Measurements from ENCODE around the gene ANAPC4. TPM values are rescaled to one million over a fixed set of nuclear protein-coding genes. Genes with fewer than 3 reads are reported as not detected.

The ANAPC4 gene
- total and polyA plus RNA-seq, 2 experiments from 2014 or later = 19.7 to 22.0 TPM

DNA sequence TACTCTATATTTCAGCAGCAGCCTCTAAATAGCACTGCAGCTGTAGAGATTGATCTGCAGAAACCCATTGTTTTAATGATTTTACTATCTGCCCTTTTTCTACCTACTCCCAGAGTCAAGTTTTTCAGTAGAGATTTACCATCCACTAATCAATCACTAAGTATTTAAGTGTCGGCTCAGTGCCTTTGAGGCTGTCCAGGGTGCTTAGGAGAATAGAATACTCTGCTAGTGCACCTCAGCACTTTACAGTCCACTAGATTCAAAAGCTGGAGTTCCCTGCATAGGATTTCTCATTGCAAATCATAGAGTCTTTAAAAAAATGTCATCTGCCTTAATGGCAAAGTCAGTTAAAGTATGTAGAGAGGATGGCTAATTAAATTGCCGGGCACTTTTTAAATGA is 29.6 kb upstream of the ANAPC4 start:
- no peaks in the 10 kb centered on the region for H4K20me1 ChIP-seq (ENCODE audit: insufficient read depth)
- H3K4me2 ChIP-seq (ENCODE audit: unreplicated experiment) = no peak overlapping the region
- no peak for DNase-seq
- 92 to 100% methylated on average over 2 of the region's 2 CpGs for WGBS, 2 experiments (ENCODE audit: low coverage in 1 of 2, low lambda C conversion rate in 2 of 2, missing lambda C conversion rate in 2 of 2)
- H3K79me2 ChIP-seq (ENCODE audit: insufficient read depth) = no peaks in the 10 kb centered on the region
- no peak overlapping the region for H3K27ac ChIP-seq
- no peaks in the 10 kb centered on the region for H3K36me3 ChIP-seq (ENCODE audit: low read depth)
- TF ChIP-seq EZH2phosphoT487 (IDR thresholded peaks at IDR 0.05; ENCODE audit: insufficient read depth, low read depth) = no peak
- no peak for TF ChIP-seq EZH2 (IDR thresholded peaks at IDR 0.05; ENCODE audit: insufficient read depth, poor library complexity, severe bottlenecking)
- H3K4me1 ChIP-seq (ENCODE audit: insufficient read depth) = peaks cover 19% of the 10 kb centered on the region
- in situ Hi-C loops (cut with MboI) = no loop called here
- H3K9ac ChIP-seq = no peak overlapping the region
- peaks cover 9% of the 10 kb centered on the region for H3F3A ChIP-seq (ENCODE audit: insufficient read depth)
- H3K9me3 ChIP-seq (ENCODE audit: low read depth) = no peaks in the 10 kb centered on the region
- H3K9me2 ChIP-seq (ENCODE audit: insufficient read depth) = no peaks in the 10 kb centered on the region
- H3K4me3 ChIP-seq = no peak overlapping the region
- no peak overlapping the region for H2AFZ ChIP-seq
- H3K27me3 ChIP-seq (replicated peaks; ENCODE audit: insufficient read depth) = no peaks in the 10 kb centered on the region

DNA sequence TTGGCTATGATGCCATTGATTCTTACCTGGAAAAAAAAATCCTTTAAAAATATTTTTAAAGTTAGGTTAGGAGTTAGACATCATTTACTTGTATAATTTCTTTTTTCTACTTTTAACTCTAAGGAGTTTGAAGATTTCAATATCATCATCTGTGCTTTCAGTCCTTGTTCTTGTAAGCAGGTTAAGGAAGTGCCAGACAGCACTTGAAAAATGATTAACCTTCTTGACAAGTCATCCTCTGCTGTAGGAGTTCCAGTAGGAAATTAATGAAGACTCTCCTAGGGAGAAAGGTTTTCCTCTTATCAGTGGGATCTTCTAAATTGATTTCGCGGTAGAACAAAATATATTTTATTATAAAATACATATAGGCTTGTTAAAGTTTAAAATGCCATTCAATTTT is 29.1 kb upstream of the ANAPC4 start:
- H3K9me3 ChIP-seq (ENCODE audit: low read depth) = no peaks in the 10 kb centered on the region

DNA sequence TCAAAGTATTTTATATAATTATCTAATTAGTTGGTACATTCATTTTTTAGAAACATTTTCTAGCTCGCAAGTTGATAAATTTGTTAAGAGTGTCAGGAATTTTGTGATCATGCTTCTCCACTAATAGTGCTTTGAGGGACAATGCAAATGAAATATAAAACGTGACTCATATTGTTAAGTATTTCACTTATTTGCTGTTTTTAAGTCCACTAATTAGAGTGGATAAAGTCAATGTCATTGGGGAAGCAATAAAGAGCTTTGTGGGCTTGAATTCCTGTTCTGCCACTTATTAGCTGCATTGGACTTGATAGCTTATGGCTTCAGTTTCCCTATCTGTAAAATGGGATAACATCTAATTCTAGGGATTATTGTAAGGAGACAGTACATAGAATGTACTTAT is 26.5 kb upstream of the ANAPC4 start:
- Histone ChIP-seq H4K20me1 (ENCODE audit: insufficient read depth) (no peaks in the 10 kb centered on the region), H3K9ac (no peak overlapping the region), H3K4me1 (ENCODE audit: insufficient read depth) (peaks cover 14% of the 10 kb centered on the region), H3K4me3 (no peak overlapping the region), H3K36me3 (ENCODE audit: low read depth) (0 out of 2 replicates have a peak, but pooled peaks cover 4% of the 10 kb centered on the region), H3K27me3 (replicated peaks; ENCODE audit: insufficient read depth) (no peaks in the 10 kb centered on the region), H3K27ac (no peak overlapping the region), H3K9me3 (ENCODE audit: low read depth) (no peaks in the 10 kb centered on the region), H3K4me2 (ENCODE audit: unreplicated experiment) (no peak overlapping the region), H3F3A (ENCODE audit: insufficient read depth) (peaks cover 9% of the 10 kb centered on the region), H3K79me2 (ENCODE audit: insufficient read depth) (no peaks in the 10 kb centered on the region), H2AFZ (no peak overlapping the region), H3K9me2 (ENCODE audit: insufficient read depth) (no peaks in the 10 kb centered on the region)
- DNase-seq = no peak
- TF ChIP-seq EZH2 (IDR thresholded peaks at IDR 0.05; ENCODE audit: insufficient read depth, poor library complexity, severe bottlenecking) (no peak), EZH2phosphoT487 (IDR thresholded peaks at IDR 0.05; ENCODE audit: insufficient read depth, low read depth) (no peak)
- in situ Hi-C loops (cut with MboI) = loop anchor here (25.0 kb wide), 2 partner anchors 163 to 338 kb away; no protein-coding TSS in a partner anchor
- 56 to 70% methylated on average over 2 of the region's 2 CpGs for WGBS, 2 experiments (ENCODE audit: low coverage in 1 of 2, low lambda C conversion rate in 2 of 2, missing lambda C conversion rate in 2 of 2)

More for the DNA sequence above, 29.1 kb upstream of the ANAPC4 start:
- Histone ChIP-seq H3K4me2 (ENCODE audit: unreplicated experiment) (no peak overlapping the region), H3K4me3 (no peak overlapping the region), H3K9me2 (ENCODE audit: insufficient read depth) (no peaks in the 10 kb centered on the region), H3K27ac (no peak overlapping the region), H3K36me3 (ENCODE audit: low read depth) (no peaks in the 10 kb centered on the region), H3K4me1 (ENCODE audit: insufficient read depth) (peaks cover 22% of the 10 kb centered on the region), H4K20me1 (ENCODE audit: insufficient read depth) (no peaks in the 10 kb centered on the region), H3K9ac (no peak overlapping the region), H3K79me2 (ENCODE audit: insufficient read depth) (no peaks in the 10 kb centered on the region), H2AFZ (no peak overlapping the region), H3K27me3 (replicated peaks; ENCODE audit: insufficient read depth) (no peaks in the 10 kb centered on the region), H3F3A (ENCODE audit: insufficient read depth) (peaks cover 9% of the 10 kb centered on the region)
- in situ Hi-C loops (cut with MboI) = no loop called here
- TF ChIP-seq EZH2phosphoT487 (IDR thresholded peaks at IDR 0.05; ENCODE audit: insufficient read depth, low read depth) (no peak), EZH2 (IDR thresholded peaks at IDR 0.05; ENCODE audit: insufficient read depth, poor library complexity, severe bottlenecking) (no peak)
- WGBS, 2 experiments (ENCODE audit: low coverage in 1 of 2, low lambda C conversion rate in 2 of 2, missing lambda C conversion rate in 2 of 2) = 100% methylated on average over 2 of the region's 2 CpGs
- DNase-seq = no peak

GRCh38 chr4:25351777-25352416 is 25.2 kb upstream of the ANAPC4 start:
- no peaks in the 10 kb centered on the region for H3K9me3 ChIP-seq (ENCODE audit: low read depth)
- no peak overlapping the region for H3K4me3 ChIP-seq
- H3K27me3 ChIP-seq (replicated peaks; ENCODE audit: insufficient read depth) = no peaks in the 10 kb centered on the region
- H3K4me1 ChIP-seq (ENCODE audit: insufficient read depth) = peaks cover 14% of the 10 kb centered on the region
- WGBS, 2 experiments (ENCODE audit: low coverage in 1 of 2, low lambda C conversion rate in 2 of 2, missing lambda C conversion rate in 2 of 2) = 46 to 48% methylated on average over 4 of the region's 4 CpGs
- peak; percentile 73 for DNase-seq
- H3K9ac ChIP-seq = no peak overlapping the region
- H3K4me2 ChIP-seq (ENCODE audit: unreplicated experiment) = peak overlapping the region; percentile 53
- H3K27ac ChIP-seq = peak overlapping the region; percentile 30
- H3K79me2 ChIP-seq (ENCODE audit: insufficient read depth) = no peaks in the 10 kb centered on the region
- H3K9me2 ChIP-seq (ENCODE audit: insufficient read depth) = no peaks in the 10 kb centered on the region
- no peak overlapping the region for H2AFZ ChIP-seq
- peaks cover 9% of the 10 kb centered on the region for H3F3A ChIP-seq (ENCODE audit: insufficient read depth)
- H4K20me1 ChIP-seq (ENCODE audit: insufficient read depth) = no peaks in the 10 kb centered on the region
- TF ChIP-seq EZH2 (IDR thresholded peaks at IDR 0.05; ENCODE audit: insufficient read depth, poor library complexity, severe bottlenecking) (no peak), EZH2phosphoT487 (IDR thresholded peaks at IDR 0.05; ENCODE audit: insufficient read depth, low read depth) (no peak)
- in situ Hi-C loops (cut with MboI) = loop anchor here (25.0 kb wide), 2 partner anchors 165 to 340 kb away; no protein-coding TSS in a partner anchor
- H3K36me3 ChIP-seq (ENCODE audit: low read depth) = 0 out of 2 replicates have a peak, but pooled peaks cover 4% of the 10 kb centered on the region
